ENCODE results near the gene MRPL4. TPM values are rescaled to one million over a fixed set of nuclear protein-coding genes. Genes with fewer than 3 reads are reported as not detected.

Gene MRPL4
- total RNA-seq: 100 to 1,000 TPM; 115 to 116 TPM

GRCh38 chr19:10251792-10252694, at the start of gene MRPL4:
Gene MRPL4, plus strand, starts transcription at chr19:10252214. Its CDS starts 40 bp downstream, at chr19:10252254.
- DNase-seq: peak; percentile 98
- CTCF ChIA-PET: interaction anchor here (0.7 to 4.0 kb wide), 2 partner anchors 23 to 395 kb away, joined by 3 to 58 read pairs; partner anchors contain the start of gene S1PR2
- intact Hi-C loops (cut with micrococcal nuclease): loop anchor here (1.0 to 2.0 kb wide), 4 partner anchors 57 to 178 kb away; partner anchors contain the start of gene TYK2
- peaks cover 34% of the 10 kb centered on the region for H3K4me1 Mint-ChIP-seq (ENCODE audit: low read depth)
- H3K36me3 Mint-ChIP-seq (ENCODE audit: low read depth): peaks cover 19% of the 10 kb centered on the region
- H3K4me3 Mint-ChIP-seq: peak within 1 kb of the TSS; percentile 97
- H3K27me3 Mint-ChIP-seq (ENCODE audit: low read depth): no peaks in the 10 kb centered on the region
- H3K27ac Mint-ChIP-seq: peak within 1 kb of the TSS; percentile 95
- H3K9me3 Mint-ChIP-seq: no peaks in the 10 kb centered on the region

- CTCF ChIA-PET: no interaction called here
- Mint-ChIP-seq H3K27ac (no peak overlapping the region), H3K9me3 (peaks cover 7% of the 10 kb centered on the region), H3K36me3 (ENCODE audit: low read depth) (no peaks in the 10 kb centered on the region), H3K27me3 (ENCODE audit: low read depth) (no peaks in the 10 kb centered on the region), H3K4me3 (no peak overlapping the region), H3K4me1 (ENCODE audit: low read depth) (peaks cover 6% of the 10 kb centered on the region)
- no peak for DNase-seq
- intact Hi-C loops (cut with micrococcal nuclease): no loop called here
Observed at GRCh38 chr19:10203686-10204085, 48.3 kb upstream of the MRPL4 start.

GRCh38 chr19:10205636-10206035, 46.4 kb upstream of the MRPL4 start:
- H3K4me1 Mint-ChIP-seq (ENCODE audit: low read depth): no peaks in the 10 kb centered on the region
- H3K9me3 Mint-ChIP-seq: peaks cover 7% of the 10 kb centered on the region
- intact Hi-C loops (cut with micrococcal nuclease): no loop called here
- DNase-seq: no peak
- CTCF ChIA-PET: interaction anchor here (1.5 kb wide), 1 partner anchor 44 kb away, joined by 4 read pairs; no protein-coding TSS in a partner anchor
- no peak overlapping the region for H3K4me3 Mint-ChIP-seq
- no peak overlapping the region for H3K27ac Mint-ChIP-seq
- no peaks in the 10 kb centered on the region for H3K36me3 Mint-ChIP-seq (ENCODE audit: low read depth)
- H3K27me3 Mint-ChIP-seq (ENCODE audit: low read depth): no peaks in the 10 kb centered on the region

GRCh38 chr19:10206226-10206885, 45.7 kb upstream of the MRPL4 start:
- DNase-seq: no peak
- intact Hi-C loops (cut with micrococcal nuclease): no loop called here
- CTCF ChIA-PET: interaction anchor here (0.6 to 1.5 kb wide), 2 partner anchors 44 to 273 kb away, joined by 3 to 4 read pairs; no protein-coding TSS in a partner anchor
- H3K9me3 Mint-ChIP-seq: peaks cover 7% of the 10 kb centered on the region
- H3K27ac Mint-ChIP-seq: no peak overlapping the region
- H3K4me1 Mint-ChIP-seq (ENCODE audit: low read depth): no peaks in the 10 kb centered on the region
- no peaks in the 10 kb centered on the region for H3K27me3 Mint-ChIP-seq (ENCODE audit: low read depth)
- H3K36me3 Mint-ChIP-seq (ENCODE audit: low read depth): no peaks in the 10 kb centered on the region
- H3K4me3 Mint-ChIP-seq: no peak overlapping the region

- H3K4me3 Mint-ChIP-seq: no peak overlapping the region
- CTCF ChIA-PET: interaction anchor here (1.2 to 1.5 kb wide), 2 partner anchors 43 to 207 kb away, joined by 4 to 5 read pairs; no protein-coding TSS in a partner anchor
- H3K27ac Mint-ChIP-seq: no peak overlapping the region
- H3K9me3 Mint-ChIP-seq: peaks cover 7% of the 10 kb centered on the region
- H3K27me3 Mint-ChIP-seq (ENCODE audit: low read depth): no peaks in the 10 kb centered on the region
- H3K4me1 Mint-ChIP-seq (ENCODE audit: low read depth): no peaks in the 10 kb centered on the region
- no peak for DNase-seq
- intact Hi-C loops (cut with micrococcal nuclease): no loop called here
- no peaks in the 10 kb centered on the region for H3K36me3 Mint-ChIP-seq (ENCODE audit: low read depth)
Observed at GRCh38 chr19:10207026-10207425, 45.0 kb upstream of the MRPL4 start.

GRCh38 chr19:10209315-10209714, 42.7 kb upstream of the MRPL4 start:
- Mint-ChIP-seq H3K27me3 (ENCODE audit: low read depth) (no peaks in the 10 kb centered on the region), H3K36me3 (ENCODE audit: low read depth) (no peaks in the 10 kb centered on the region), H3K9me3 (peaks cover 7% of the 10 kb centered on the region), H3K27ac (no peak overlapping the region), H3K4me1 (ENCODE audit: low read depth) (no peaks in the 10 kb centered on the region), H3K4me3 (no peak overlapping the region)
- intact Hi-C loops (cut with micrococcal nuclease): no loop called here
- CTCF ChIA-PET: interaction anchor here (0.6 to 1.3 kb wide), 4 partner anchors 11 to 181 kb away, joined by 3 to 6 read pairs (median 4); no protein-coding TSS in a partner anchor
- no peak for DNase-seq

GRCh38 chr19:10211061-10211460, 41.0 kb upstream of the MRPL4 start:
- Mint-ChIP-seq H3K4me1 (ENCODE audit: low read depth) (no peaks in the 10 kb centered on the region), H3K36me3 (ENCODE audit: low read depth) (no peaks in the 10 kb centered on the region), H3K27me3 (ENCODE audit: low read depth) (no peaks in the 10 kb centered on the region), H3K27ac (no peak overlapping the region), H3K9me3 (peaks cover 7% of the 10 kb centered on the region), H3K4me3 (no peak overlapping the region)
- no peak for DNase-seq
- intact Hi-C loops (cut with micrococcal nuclease): no loop called here
- CTCF ChIA-PET: no interaction called here

DNA sequence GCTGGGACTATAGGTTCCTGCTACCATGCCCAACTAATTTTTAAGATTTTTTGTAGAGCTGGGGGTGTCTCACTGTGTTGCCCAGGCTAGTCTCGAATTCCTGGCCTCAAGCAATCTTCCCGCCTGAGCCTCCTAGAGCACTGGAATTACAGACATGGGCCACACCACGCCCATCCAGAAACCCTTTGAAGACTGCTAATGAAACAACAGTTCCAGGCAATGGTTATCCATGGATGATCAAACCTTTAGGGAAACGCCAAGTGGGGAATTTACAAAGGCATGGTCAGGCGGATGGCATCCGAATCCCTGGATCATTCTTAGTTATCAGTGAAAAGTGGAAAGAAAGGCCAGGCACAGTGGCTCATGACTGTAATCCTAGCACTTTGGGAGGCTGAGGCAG, 40.3 kb upstream of the MRPL4 start:
- CTCF ChIA-PET: interaction anchor here (0.6 to 0.7 kb wide), 2 partner anchors 39 to 54 kb away, joined by 3 to 4 read pairs; no protein-coding TSS in a partner anchor
- Mint-ChIP-seq H3K36me3 (ENCODE audit: low read depth) (no peaks in the 10 kb centered on the region), H3K9me3 (peaks cover 7% of the 10 kb centered on the region), H3K4me1 (ENCODE audit: low read depth) (no peaks in the 10 kb centered on the region), H3K4me3 (no peak overlapping the region), H3K27ac (no peak overlapping the region), H3K27me3 (ENCODE audit: low read depth) (no peaks in the 10 kb centered on the region)
- intact Hi-C loops (cut with micrococcal nuclease): no loop called here
- DNase-seq: no peak

GRCh38 chr19:10214784-10215183, 37.2 kb upstream of the MRPL4 start:
- H3K36me3 Mint-ChIP-seq (ENCODE audit: low read depth): no peaks in the 10 kb centered on the region

DNA sequence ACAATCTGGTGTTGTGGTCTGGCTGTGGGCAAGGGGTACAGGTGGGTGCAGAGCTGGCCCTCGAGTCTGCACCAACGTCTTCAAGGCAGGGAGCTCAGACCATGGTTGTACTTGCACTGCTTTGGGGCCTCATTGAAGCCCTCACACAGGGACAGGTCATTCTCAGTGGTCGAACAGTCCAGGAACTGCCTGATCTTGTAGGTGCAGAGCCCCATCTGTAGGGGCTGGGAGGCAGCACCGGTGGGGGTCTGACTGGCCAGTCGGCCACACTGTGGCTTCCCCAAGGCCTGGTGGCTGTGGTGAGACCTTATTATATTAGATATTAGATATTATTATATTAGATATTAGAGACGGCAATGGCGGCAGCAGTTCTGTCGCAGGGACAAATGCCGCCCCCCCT, 34.9 kb upstream of the MRPL4 start:
- DNase-seq: no peak
- CTCF ChIA-PET: interaction anchor here (1.0 kb wide), 1 partner anchor 11 kb away, joined by 3 read pairs; no protein-coding TSS in a partner anchor
- Mint-ChIP-seq H3K4me3 (no peak overlapping the region), H3K27me3 (ENCODE audit: low read depth) (no peaks in the 10 kb centered on the region), H3K4me1 (ENCODE audit: low read depth) (peaks cover 3% of the 10 kb centered on the region), H3K36me3 (ENCODE audit: low read depth) (no peaks in the 10 kb centered on the region), H3K9me3 (no peaks in the 10 kb centered on the region), H3K27ac (no peak overlapping the region)
- intact Hi-C loops (cut with micrococcal nuclease): no loop called here

More at GRCh38 chr19:10214784-10215183, 37.2 kb upstream of the MRPL4 start:
- Mint-ChIP-seq H3K4me1 (ENCODE audit: low read depth) (peaks cover 3% of the 10 kb centered on the region), H3K4me3 (no peak overlapping the region), H3K9me3 (no peaks in the 10 kb centered on the region), H3K27ac (no peak overlapping the region), H3K27me3 (ENCODE audit: low read depth) (no peaks in the 10 kb centered on the region)
- intact Hi-C loops (cut with micrococcal nuclease): no loop called here
- no peak for DNase-seq
- CTCF ChIA-PET: interaction anchor here (0.6 to 0.7 kb wide), 2 partner anchors 35 to 486 kb away, joined by 3 read pairs; no protein-coding TSS in a partner anchor

DNA sequence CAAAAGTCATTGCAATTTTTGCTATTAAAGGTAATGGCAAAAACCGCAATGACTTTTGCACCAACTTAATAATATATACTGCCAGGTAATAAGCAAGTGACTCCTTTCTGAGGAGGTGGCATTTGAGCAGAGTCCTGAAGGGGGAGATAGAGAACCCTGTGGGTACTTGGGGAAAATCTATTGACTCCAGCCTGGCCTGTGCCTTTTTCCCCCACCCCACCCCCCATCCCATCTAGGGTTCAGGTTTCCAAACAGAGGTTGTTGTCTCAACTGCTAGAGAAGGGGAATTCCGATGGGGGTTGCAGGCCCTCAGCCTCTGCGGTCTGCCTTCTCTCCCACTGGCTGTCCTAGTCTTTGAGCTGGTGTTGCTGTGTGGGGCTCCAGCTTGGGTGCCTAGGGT, 32.3 kb upstream of the MRPL4 start:
- no peaks in the 10 kb centered on the region for H3K27me3 Mint-ChIP-seq (ENCODE audit: low read depth)
- H3K4me3 Mint-ChIP-seq: no peak overlapping the region
- CTCF ChIA-PET: interaction anchor here (0.6 to 1.1 kb wide), 5 partner anchors 9 to 894 kb away, joined by 4 to 10 read pairs (median 6); no protein-coding TSS in a partner anchor
- H3K9me3 Mint-ChIP-seq: no peaks in the 10 kb centered on the region
- H3K4me1 Mint-ChIP-seq (ENCODE audit: low read depth): peaks cover 3% of the 10 kb centered on the region
- no peak overlapping the region for H3K27ac Mint-ChIP-seq
- intact Hi-C loops (cut with micrococcal nuclease): no loop called here
- H3K36me3 Mint-ChIP-seq (ENCODE audit: low read depth): peaks cover 4% of the 10 kb centered on the region
- DNase-seq: peak; percentile 43

DNA sequence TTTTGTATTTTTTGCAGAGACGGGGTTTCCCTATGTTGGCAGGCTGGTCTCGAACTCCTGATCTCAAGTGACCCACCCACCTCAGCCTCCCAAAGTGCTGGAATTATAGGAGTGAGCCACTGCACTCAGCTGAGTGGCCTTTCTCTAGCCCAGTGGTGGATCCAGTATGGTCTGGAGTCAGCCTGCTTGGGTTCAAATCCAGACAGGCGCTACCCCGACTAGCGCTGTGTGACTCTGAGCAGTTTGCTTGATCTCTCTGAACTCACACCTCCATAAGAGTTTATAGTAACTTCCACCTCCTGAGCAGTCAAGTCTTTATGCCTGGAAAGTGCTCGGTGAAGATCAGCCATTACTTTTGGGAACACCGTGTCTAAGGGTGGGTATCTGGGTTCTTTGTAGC, 31.3 kb upstream of the MRPL4 start:
- H3K4me3 Mint-ChIP-seq: no peak overlapping the region
- H3K27me3 Mint-ChIP-seq (ENCODE audit: low read depth): no peaks in the 10 kb centered on the region
- H3K9me3 Mint-ChIP-seq: no peaks in the 10 kb centered on the region
- intact Hi-C loops (cut with micrococcal nuclease): no loop called here
- DNase-seq: no peak
- CTCF ChIA-PET: interaction anchor here (0.6 to 1.2 kb wide), 4 partner anchors 8 to 193 kb away, joined by 3 to 5 read pairs (median 4); no protein-coding TSS in a partner anchor
- H3K36me3 Mint-ChIP-seq (ENCODE audit: low read depth): peaks cover 4% of the 10 kb centered on the region
- peaks cover 3% of the 10 kb centered on the region for H3K4me1 Mint-ChIP-seq (ENCODE audit: low read depth)
- H3K27ac Mint-ChIP-seq: no peak overlapping the region

Measured in activated naive CD4-positive, alpha-beta T cell treated with anti-CD3 and anti-CD28 coated beads for 36 hours (primary cell).